RCC 7860 (cell line): ENCODE data around the gene PFKL.
"Not testable (repeated sequence)": the region's sequence is repeated elsewhere in the genome, so short reads cannot be mapped to it uniquely, and the experiment has no call there.

ENCODE experiments used
- DNase-seq: peaks from one replicate; pipeline ENCODE4 v3.0.0-alpha.2; 2015; ENCODE audit warnings: low spot score
- FAIRE-seq: peaks from 2 replicates; lab custom pipeline; 2012; peaks lifted over from hg19 to GRCh38; lab: Jason Lieb, UNC

The PFKL gene

GRCh38 chr21:44337941-44338895 is 38.4 kb downstream of the PFKL start:
- peak; percentile 25 for DNase-seq
- no peak for FAIRE-seq

- FAIRE-seq (no peak), DNase-seq (peak; percentile 85)
Observed at GRCh38 chr21:44338971-44339910, 39.4 kb downstream of the PFKL start, which contains the start of gene CFAP410. Gene CFAP410, minus strand, starts transcription at chr21:44339390. Its CDS starts 196 bp downstream, at chr21:44339194.

GRCh38 chr21:44341726-44342458 is 42.0 kb downstream of the PFKL start:
- not testable (repeated sequence) for DNase-seq, FAIRE-seq

GRCh38 chr21:44342981-44343380 is 43.1 kb downstream of the PFKL start:
- DNase-seq, FAIRE-seq: not testable (repeated sequence)

- FAIRE-seq: no peak
- DNase-seq: no peak
Observed at GRCh38 chr21:44344541-44345183, 44.8 kb downstream of the PFKL start.

GRCh38 chr21:44345495-44345894 is 45.6 kb downstream of the PFKL start:
- FAIRE-seq (no peak), DNase-seq (no peak)

GRCh38 chr21:44347911-44348451 is 48.1 kb downstream of the PFKL start:
- DNase-seq: no peak
- FAIRE-seq: no peak

GRCh38 chr21:44348861-44349260 is 49.0 kb downstream of the PFKL start:
- DNase-seq (no peak), FAIRE-seq (no peak)

- no peak for FAIRE-seq
- no peak for DNase-seq
Observed at GRCh38 chr21:44349416-44349846, 49.6 kb downstream of the PFKL start.

- FAIRE-seq: no peak
Observed at GRCh38 chr21:44349847-44350772, 50.3 kb downstream of the PFKL start.

GRCh38 chr21:44350773-44351481 is 51.1 kb downstream of the PFKL start:
- DNase-seq (no peak), FAIRE-seq (no peak)

More at GRCh38 chr21:44349847-44350772, 50.3 kb downstream of the PFKL start:
- DNase-seq: no peak

- no peak for FAIRE-seq
- no peak for DNase-seq
Observed at GRCh38 chr21:44351535-44352252, 51.8 kb downstream of the PFKL start.

GRCh38 chr21:44352253-44352860 is 52.5 kb downstream of the PFKL start:
- FAIRE-seq (no peak), DNase-seq (no peak)

GRCh38 chr21:44353191-44353970 is 53.5 kb downstream of the PFKL start, which contains the start of gene TRPM2:
Gene TRPM2, plus strand, starts transcription at chr21:44353621. Its CDS starts 80 bp downstream, at chr21:44353701.
- DNase-seq (no peak), FAIRE-seq (no peak)

GRCh38 chr21:44354001-44354405 is 54.1 kb downstream of the PFKL start:
- FAIRE-seq: no peak
- DNase-seq: no peak
